Sigmoid colon (tissue), 7 donors: ENCODE results near the gene EGFLAM. TPM values are rescaled to one million over a fixed set of nuclear protein-coding genes. Genes with fewer than 3 reads are reported as not detected.

Experiments used
- DNase-seq: peaks from one replicate; pipeline ENCODE4 v3.0.0-alpha.2; 2019
- H3K27ac ChIP-seq, 4 donors: fragments of 200-600 bp; sonication (generic); one replicate each; pipeline ENCODE4 v1.5.1; 2016 to 2019; ENCODE audit warnings: mild to moderate bottlenecking in 1 of 4
- H3K27me3 ChIP-seq, 3 donors: fragments of 200-600 bp; sonication (generic); one replicate each; pipeline ENCODE4 v1.5.1; 2019; ENCODE audit warnings: mild to moderate bottlenecking in 1 of 3
- H3K36me3 ChIP-seq, 4 donors: fragments of 200-600 bp; sonication (generic); one replicate each; pipeline ENCODE4 v1.5.1; 2016 to 2019
- H3K4me1 ChIP-seq, 4 donors: fragments of 200-600 bp; sonication (generic); one replicate each; pipeline ENCODE4 v1.5.1; 2017 to 2019
- H3K4me3 ChIP-seq, 4 donors: fragments of 200-600 bp; sonication (generic); one replicate each; pipeline ENCODE4 v1.5.1; 2017 to 2019; ENCODE audit warnings: mild to moderate bottlenecking in 2 of 4, moderate library complexity in 1 of 4
- H3K9me3 ChIP-seq, 4 donors: fragments of 200-600 bp in 3 of 4; sonication (generic) in 3 of 4; one replicate each; pipeline versions ENCODE4 v1.5.1 to v1.6.1; 2013 to 2019
- CTCF ChIP-seq, 4 experiments: fragments of 450-650 bp in 3 of 4; fragments of 200-600 bp in 1 of 4; IDR thresholded peaks; one replicate each; pipeline ENCODE4 v1.5.1; 2016 to 2019; ENCODE audit warnings: antibody characterized with exemption in 4 of 4, mild to moderate bottlenecking in 3 of 4, moderate library complexity in 2 of 4
- EP300 ChIP-seq, 4 donors: sonication (generic); formaldehyde crosslinking; IDR thresholded peaks; one replicate each; pipeline ENCODE4 v1.6.1; 2017; ENCODE audit warnings: antibody characterized with exemption in 4 of 4
- POLR2A ChIP-seq, 2 donors: fragments of 450-650 bp; IDR thresholded peaks; one replicate each; pipeline ENCODE4 v1.6.1; 2016; ENCODE audit warnings: antibody characterized with exemption in 2 of 2, mild to moderate bottlenecking in 2 of 2, moderate library complexity in 2 of 2
- POLR2AphosphoS5 ChIP-seq, 4 donors: sonication (generic); formaldehyde crosslinking; IDR thresholded peaks; one replicate each; pipeline ENCODE4 v1.6.1; 2017; ENCODE audit warnings: antibody characterized with exemption in 4 of 4
- WGBS, 2 donors: extraction: QIAGEN DNeasy Blood & Tissue Kit; methylation state at CpG; one replicate each; pipeline ENCODE4 v1.1.7; 2013; 5-methylcytosine and 5-hydroxymethylcytosine counted together
- intact Hi-C: fragments of 100-400 bp; cut with DNase I; formaldehyde crosslinking; loops from one replicate; pipeline ENCODE4 v1.15.1; 2023
- polyA plus RNA-seq, 3 donors: library from polyadenylated mRNA; stranded (reverse); fragments of 200-250 nt; gene quantifications; one replicate each; pipeline ENCODE4 v1.2.3, GENCODE V29; 2013
- total RNA-seq, 4 donors: library from RNA; depleted of rRNA; stranded (reverse); fragments of >200 nt; gene quantifications; one replicate each; pipeline ENCODE4 v1.1.0, GENCODE V29; 2016
- donor health status: healthy with polysubstance abuse.
- donor health status: Bipolar disorder and iron deficiency.
- donor health status: healthy.

EGFLAM gene
- total and polyA plus RNA-seq, 7 donors, result 0.46 to 5.7 (median 2.5) TPM

GRCh38 chr5:38257308-38258041 lies 884 bp upstream of the EGFLAM start:
- Histone ChIP-seq H3K27ac (peak overlapping the region in 1 of 4 donors; percentile 51), H3K4me1 (peaks cover 0 to 23% (median 20%) of the 10 kb centered on the region in 4 donors), H3K27me3 (peaks cover 18 to 66% (median 31%) of the 10 kb centered on the region in 3 donors), H3K4me3 (peak overlapping the region; percentile 32 to 62 (median 46)), H3K36me3 (no peaks in the 10 kb centered on the region), H3K9me3 (no peaks in the 10 kb centered on the region)
- WGBS, 2 donors, result 5 to 8% methylated on average over 42 of the region's 42 CpGs
- intact Hi-C loops, result no loop called here
- no peak for DNase-seq
- TF ChIP-seq POLR2A (IDR thresholded peaks at IDR 0.05) (no peak), CTCF (IDR thresholded peaks at IDR 0.05) (no peak), POLR2AphosphoS5 (IDR thresholded peaks at IDR 0.05) (no peak), EP300 (IDR thresholded peaks at IDR 0.05) (no peak)

GRCh38 chr5:38258042-38258318 lies 379 bp upstream of the EGFLAM start:
- Histone ChIP-seq H3K36me3 (no peaks in the 10 kb centered on the region), H3K27me3 (peaks cover 18 to 63% (median 31%) of the 10 kb centered on the region in 3 donors), H3K9me3 (no peaks in the 10 kb centered on the region), H3K27ac (peak overlapping the region in 1 of 4 donors; percentile 51), H3K4me3 (peak overlapping the region; percentile 32 to 62 (median 46)), H3K4me1 (peaks cover 0 to 23% (median 20%) of the 10 kb centered on the region in 4 donors)
- TF ChIP-seq EP300 (IDR thresholded peaks at IDR 0.05) (no peak), CTCF (IDR thresholded peaks at IDR 0.05) (no peak), POLR2A (IDR thresholded peaks at IDR 0.05) (no peak), POLR2AphosphoS5 (IDR thresholded peaks at IDR 0.05) (no peak)
- 3 to 8% methylated on average over 13 of the region's 13 CpGs for WGBS, 2 donors
- intact Hi-C loops, result no loop called here
- DNase-seq, result no peak

- Histone ChIP-seq H3K27me3 (peaks cover 18 to 51% (median 31%) of the 10 kb centered on the region in 3 donors), H3K27ac (peak overlapping the region in 1 of 4 donors; percentile 51), H3K36me3 (no peaks in the 10 kb centered on the region), H3K9me3 (no peaks in the 10 kb centered on the region), H3K4me3 (peak overlapping the region; percentile 32 to 62 (median 46)), H3K4me1 (peaks cover 0 to 23% (median 20%) of the 10 kb centered on the region in 4 donors)
- no peak for DNase-seq
- TF ChIP-seq POLR2A (IDR thresholded peaks at IDR 0.05), result no peak
- TF ChIP-seq CTCF (IDR thresholded peaks at IDR 0.05), result no peak
- TF ChIP-seq EP300 (IDR thresholded peaks at IDR 0.05), result no peak
- no peak for TF ChIP-seq POLR2AphosphoS5 (IDR thresholded peaks at IDR 0.05)
- WGBS, 2 donors, result 14 to 17% methylated on average over 13 of the region's 13 CpGs
- intact Hi-C loops, result no loop called here
These were observed 876 bp downstream of the EGFLAM start for GRCh38 chr5:38259062-38259808.

DNA sequence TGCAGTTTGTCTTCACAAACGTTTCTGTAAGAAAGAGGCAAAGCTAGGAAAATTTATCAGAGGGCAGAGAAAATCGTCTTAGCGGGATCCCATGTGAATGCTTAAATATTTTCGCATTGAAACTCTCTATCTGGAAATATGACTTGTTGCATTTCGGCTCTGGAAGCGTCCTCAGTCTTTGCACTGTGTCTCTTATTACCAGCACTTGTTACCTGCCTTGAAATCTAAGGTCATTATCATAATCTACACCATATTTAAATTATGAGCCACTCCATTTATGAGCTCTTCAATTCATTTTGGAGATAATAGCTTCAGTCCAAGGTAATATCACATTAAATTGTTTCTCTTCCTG lies 1.4 kb downstream of the EGFLAM start:
- Histone ChIP-seq H3K9me3 (no peaks in the 10 kb centered on the region), H3K4me1 (peaks cover 0 to 23% (median 20%) of the 10 kb centered on the region in 4 donors), H3K4me3 (no peak overlapping the region), H3K36me3 (no peaks in the 10 kb centered on the region), H3K27ac (no peak overlapping the region), H3K27me3 (peaks cover 18 to 49% (median 31%) of the 10 kb centered on the region in 3 donors)
- WGBS, 2 donors, result 72 to 73% methylated on average over 6 of the region's 6 CpGs
- intact Hi-C loops, result no loop called here
- TF ChIP-seq POLR2A (IDR thresholded peaks at IDR 0.05), result no peak
- no peak for TF ChIP-seq CTCF (IDR thresholded peaks at IDR 0.05)
- TF ChIP-seq POLR2AphosphoS5 (IDR thresholded peaks at IDR 0.05), result no peak
- TF ChIP-seq EP300 (IDR thresholded peaks at IDR 0.05), result no peak
- DNase-seq, result no peak
